ENCODE data around the gene WDR90. TPM values are rescaled to one million over a fixed set of nuclear protein-coding genes. Genes with fewer than 3 reads are reported as not detected.
"Not testable (repeated sequence)": the region's sequence is repeated elsewhere in the genome, so short reads cannot be mapped to it uniquely, and the experiment has no call there.

Gene WDR90
- total RNA-seq, 1 donor from 2014 or later, result 7.2 TPM

GRCh38 chr16:689175-689897 lies 40.2 kb downstream of the WDR90 start:
- no peak for DNase-seq

GRCh38 chr16:691242-691641 lies 42.1 kb downstream of the WDR90 start:
- DNase-seq, result not testable (repeated sequence)

GRCh38 chr16:692356-693108 lies 43.4 kb downstream of the WDR90 start:
- no peak for DNase-seq

DNA sequence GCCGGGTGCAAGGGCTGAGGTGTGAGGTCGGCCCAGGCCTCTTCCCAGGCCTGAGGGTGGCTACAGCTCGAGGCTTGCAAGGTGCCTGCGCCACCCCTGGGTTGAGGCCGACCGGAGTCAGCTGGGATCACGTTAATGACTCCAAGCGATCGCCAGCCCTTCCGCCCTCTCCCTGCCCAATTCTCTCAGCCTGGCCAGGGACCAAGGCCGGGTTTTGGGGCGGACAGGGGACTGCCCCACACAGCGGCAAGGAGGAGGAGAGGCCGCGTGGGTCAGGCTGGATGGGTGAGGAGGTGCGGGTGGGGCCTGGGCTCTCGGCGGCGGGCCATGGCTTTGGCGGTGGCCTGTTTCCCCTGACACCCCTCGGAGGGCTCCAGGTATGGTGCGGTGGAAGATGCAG lies 44.2 kb downstream of the WDR90 start:
- DNase-seq, result no peak

GRCh38 chr16:693766-694165 lies 44.6 kb downstream of the WDR90 start:
- DNase-seq, result no peak

DNA sequence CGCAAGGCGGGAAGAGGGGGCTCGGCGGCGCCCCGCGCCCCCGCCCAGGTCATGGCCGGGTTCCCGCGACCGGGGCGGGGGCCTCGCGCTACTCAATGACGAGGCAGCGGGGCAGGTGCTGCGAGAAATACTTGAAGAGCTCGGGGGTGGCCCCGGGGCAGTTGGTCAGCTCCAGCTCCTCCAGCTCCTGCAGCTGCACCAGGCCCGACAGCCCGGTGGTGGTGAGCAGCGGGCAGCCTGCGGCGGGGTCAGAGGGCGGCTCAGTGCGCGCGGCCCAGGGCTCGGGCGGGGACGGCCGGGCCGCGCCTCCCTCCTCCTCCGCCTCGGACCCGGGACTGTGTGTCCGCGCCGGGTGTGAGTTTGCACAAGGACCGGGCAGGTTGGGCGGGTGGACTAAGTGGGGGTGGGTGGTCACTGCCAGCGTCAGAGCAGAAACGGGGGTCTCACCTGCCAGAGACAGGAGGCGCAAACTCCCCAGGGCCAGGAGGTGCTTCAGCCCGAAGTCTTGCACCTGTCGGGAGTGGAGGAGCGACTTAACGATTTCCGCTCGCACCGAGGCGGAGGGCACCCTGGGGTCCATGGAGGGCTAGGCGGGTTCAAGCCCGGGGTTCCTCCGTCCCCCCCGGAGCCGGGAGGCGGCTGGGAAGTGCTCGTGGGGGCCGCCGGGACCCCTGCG lies 45.2 kb downstream of the WDR90 start:
- no peak for DNase-seq

DNA sequence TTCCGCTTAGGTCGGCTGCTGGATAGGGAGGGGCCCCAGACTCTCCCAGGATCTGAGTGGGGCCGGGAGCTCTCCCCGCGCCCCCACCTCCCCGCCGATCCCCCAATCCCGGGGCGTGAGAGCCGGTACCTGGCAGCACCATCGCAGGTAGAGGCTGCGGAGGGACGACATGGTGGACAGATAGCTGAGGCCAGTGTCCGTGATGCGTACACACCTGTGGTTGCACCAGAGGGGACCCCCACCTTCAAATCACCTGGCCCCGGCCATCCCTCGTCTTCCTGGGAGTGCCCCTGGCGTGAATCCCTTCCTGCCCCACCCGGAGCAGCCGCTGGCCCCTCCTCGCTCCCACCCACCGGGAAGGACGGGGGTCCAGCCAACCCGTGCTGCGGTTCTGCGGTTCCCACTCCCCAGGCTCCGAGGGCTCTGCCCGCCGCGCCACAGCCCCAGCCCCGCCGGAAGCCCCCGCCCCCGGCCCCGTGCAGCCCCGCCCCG lies 45.7 kb downstream of the WDR90 start:
- no peak for DNase-seq

- DNase-seq, result peak; percentile 43
Observed at GRCh38 chr16:695355-696089, 46.4 kb downstream of the WDR90 start.

DNA sequence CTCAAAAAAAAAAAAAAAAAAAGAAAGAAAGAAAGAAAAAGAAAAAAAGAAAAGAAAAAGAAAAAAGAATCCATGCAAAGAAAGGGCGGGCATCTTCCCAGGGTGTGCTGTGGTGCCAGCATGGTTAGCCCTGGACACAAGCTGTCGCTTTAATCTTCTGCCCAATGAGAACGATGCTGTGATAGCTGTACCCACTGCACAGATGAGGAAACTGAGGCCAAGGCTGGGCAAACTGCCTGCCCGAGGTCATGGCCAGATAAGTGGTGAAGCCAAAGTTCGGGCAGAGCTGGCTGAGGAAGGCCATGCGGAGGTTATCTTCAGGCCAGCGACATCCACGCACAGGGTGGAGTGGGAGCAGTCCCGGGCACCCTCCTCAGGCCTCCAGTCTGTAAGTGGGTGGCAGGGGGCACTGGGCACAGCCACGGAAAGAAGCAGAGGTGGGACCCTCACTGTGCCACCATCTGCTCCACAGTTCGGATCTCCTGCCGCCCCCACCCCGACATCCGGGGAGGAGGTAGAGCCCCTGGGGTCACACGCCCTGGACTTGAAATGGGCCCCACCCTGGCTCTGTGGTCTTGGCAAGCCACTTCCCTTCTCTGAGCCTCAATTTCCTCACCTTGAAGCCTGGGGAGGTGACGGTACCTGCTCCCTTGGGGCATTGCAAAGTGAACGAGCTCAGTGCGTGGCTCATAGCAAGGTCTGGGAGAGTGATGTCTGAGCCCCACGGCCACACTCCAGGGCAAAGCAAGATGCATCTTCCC lies 49.9 kb downstream of the WDR90 start:
- DNase-seq, result no peak

GRCh38 chr16:700684-701584 lies 51.8 kb downstream of the WDR90 start:
- no peak for DNase-seq

DNA sequence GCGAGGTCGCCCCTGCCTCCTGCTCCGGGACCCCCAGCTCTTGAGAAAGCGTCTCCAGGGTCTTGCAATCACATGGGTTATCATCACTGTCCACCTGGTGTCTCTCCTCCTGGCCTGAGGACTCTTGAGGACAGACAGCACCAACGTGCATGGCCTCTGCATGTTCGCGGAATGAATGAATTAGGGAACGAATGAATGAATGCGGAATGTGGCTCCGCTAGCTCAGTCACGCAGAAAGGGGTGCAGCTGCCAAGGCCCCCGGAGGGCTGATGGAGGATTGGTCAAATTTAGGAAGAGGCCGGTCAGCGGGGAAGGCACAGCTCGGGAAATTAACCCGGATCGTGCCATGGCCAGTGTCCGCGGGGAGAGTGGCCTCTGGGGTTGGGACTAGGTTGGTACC lies 53.2 kb downstream of the WDR90 start:
- no peak for DNase-seq

DNA sequence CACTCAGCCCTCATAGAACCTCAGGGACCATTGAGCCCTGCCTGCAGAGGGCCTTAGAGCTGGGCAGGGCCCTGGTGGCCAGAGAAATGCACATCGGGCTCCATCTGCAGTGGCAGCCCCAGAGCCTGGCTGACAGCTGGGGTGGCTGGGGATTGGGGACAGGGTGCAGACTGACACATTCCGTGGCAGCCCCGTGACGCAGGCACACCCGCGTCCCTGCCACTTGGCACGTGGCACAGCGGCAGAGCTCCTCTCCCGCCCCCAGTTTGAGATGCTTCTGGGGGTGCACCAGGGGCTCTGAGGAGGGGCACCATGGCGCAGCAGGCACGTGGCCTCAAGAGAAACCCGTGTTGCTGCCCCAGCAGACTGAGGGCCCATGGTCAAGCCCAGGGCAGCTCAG lies 54.2 kb downstream of the WDR90 start:
- DNase-seq, result no peak

- DNase-seq, result no peak
Observed at GRCh38 chr16:704047-704446, 54.9 kb downstream of the WDR90 start.

GRCh38 chr16:704552-705380 lies 55.6 kb downstream of the WDR90 start:
- DNase-seq, result no peak

DNA sequence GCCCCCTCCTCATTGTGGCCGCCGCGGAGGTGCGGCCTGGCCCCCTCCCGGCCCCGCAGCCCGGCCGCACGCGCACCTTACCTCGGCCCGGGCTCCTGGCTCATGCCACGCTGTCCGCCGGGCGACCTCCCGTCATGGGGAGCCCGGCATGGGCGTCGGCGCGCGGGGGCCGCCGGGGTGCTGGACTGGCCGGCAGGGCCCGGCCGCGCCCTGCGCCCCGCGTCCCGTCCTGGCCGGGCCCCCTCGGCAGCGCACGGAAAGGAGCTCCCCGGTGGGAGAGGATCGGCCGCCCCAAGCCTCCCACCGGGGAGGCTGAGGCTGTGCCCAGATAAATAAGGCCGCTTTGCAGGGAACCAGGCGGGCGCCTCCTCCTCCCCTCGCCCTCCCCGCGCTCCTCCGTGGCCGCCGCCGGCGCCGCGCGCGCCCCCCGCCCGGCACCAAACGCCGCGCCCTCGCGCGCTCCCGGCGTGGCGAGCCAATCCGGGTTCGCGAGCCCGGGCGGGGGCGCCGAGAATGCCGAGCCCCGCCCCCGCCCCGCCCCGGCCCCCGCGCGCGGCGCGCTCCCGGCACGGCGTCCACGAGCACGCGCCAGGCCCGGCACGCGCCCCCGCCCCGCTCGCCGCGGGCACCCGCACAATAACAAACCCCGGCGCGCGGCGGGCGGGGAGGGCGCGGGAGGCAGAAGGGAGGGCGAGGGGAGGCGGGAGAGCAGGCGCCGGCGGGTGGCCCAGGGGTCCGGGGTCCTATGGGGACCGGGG lies 56.4 kb downstream of the WDR90 start, which contains the start of gene FBXL16:
TSS of gene FBXL16 (minus strand) at position 371 of the 758 bp plus-strand sequence. CDS start 8,396 bp downstream, outside the sequence.
- peak; percentile 67 for DNase-seq

DNA sequence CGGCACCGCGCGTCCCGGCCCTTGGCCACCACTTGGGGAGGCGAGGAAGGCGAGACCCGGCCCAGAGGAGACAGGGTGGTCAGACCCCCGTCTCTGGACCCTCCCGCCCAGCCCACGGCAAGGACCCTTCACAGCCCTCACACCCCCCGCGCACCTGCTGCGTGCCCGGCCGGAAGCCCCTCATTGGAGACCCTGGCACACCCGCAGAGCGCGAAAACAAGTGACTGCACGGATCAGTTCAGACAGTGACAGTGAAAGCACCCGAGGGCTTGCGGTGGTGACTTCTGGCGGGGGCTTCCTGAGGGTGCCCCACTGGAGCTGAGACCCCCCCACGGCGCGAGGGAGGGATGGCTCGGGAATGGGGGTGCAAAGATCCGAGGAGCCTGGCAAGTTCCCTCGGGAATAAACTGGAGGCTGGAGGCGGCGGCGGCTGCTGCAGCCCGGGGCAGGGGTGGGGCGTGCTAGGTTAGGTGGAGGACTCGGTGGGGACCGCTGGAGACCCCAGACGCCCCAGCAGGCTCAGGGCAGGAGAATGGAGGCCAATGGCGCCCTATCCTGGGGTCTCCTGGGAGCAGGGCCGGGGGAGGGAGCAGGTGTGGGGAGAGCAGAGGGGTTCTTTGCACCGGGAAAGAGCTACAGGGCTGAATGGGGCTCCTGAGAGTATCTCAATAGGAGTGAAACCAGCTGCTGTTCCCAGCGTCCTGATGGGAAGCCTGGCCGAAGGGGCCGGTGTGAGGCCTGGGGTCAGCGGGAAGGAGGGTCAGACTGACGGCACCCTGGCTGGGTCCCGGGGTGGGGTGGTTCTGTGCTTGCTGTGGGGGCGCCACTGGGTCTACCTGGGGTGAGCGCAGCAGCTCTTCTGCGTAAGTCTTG lies 57.3 kb downstream of the WDR90 start:
- DNase-seq, result no peak

DNA sequence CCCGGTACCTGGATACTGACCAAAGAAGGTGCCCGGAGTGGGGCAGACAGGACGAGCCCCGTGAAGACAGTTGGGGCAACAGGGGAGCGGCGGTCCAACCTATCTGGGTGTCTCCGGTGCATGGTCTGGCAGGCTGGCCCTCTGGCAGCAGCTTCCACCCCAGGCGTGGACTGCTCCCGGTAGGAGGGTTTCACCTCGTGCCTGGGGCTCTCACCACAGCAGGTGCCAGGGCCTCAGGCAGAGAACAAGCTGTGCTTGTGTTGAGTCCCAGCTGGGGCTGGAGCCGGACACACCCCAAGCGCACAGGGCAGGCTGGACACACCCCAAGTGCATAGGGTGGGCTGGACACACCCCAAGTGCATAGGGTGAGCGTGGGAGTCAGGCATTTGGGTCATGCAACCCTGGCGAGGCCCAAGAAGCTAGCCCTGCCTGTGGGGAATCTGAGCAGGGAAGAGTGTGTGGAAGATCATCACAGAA lies 57.9 kb downstream of the WDR90 start:
- no peak for DNase-seq

GRCh38 chr16:708019-708418 lies 58.9 kb downstream of the WDR90 start:
- no peak for DNase-seq
